Measurements from ENCODE around the gene GPAM. TPM values are rescaled to one million over a fixed set of nuclear protein-coding genes. Genes with fewer than 3 reads are reported as not detected.
A peak's percentile ranks its signal among the peaks of the same experiment; 100 is the strongest.

GPAM gene
- total RNA-seq, 2 experiments from 2014 or later: 3.8 to 5.5 TPM

- CTCF ChIA-PET: no interaction called here
- DNase-seq: no peak
- POLR2A ChIA-PET: no interaction called here
- H3K9me3 Mint-ChIP-seq: peaks cover 4% of the 10 kb centered on the region
- no peak overlapping the region for H3K4me3 Mint-ChIP-seq
- H3K4me1 Mint-ChIP-seq: peaks cover 30% of the 10 kb centered on the region
- peaks cover 11% of the 10 kb centered on the region for H3K36me3 Mint-ChIP-seq (ENCODE audit: low read depth)
- H3K27ac Mint-ChIP-seq: no peak overlapping the region
- peaks cover 16% of the 10 kb centered on the region for H3K27me3 Mint-ChIP-seq
Observed at GRCh38 chr10:112187527-112187926, 4.0 kb upstream of the GPAM start.

GRCh38 chr10:112185959-112186358 lies 2.4 kb upstream of the GPAM start:
- CTCF ChIA-PET: interaction anchor here (1.4 to 2.3 kb wide), 2 partner anchors 48 to 287 kb away, joined by 5 to 8 read pairs; no protein-coding TSS in a partner anchor
- Mint-ChIP-seq H3K9me3 (peaks cover 4% of the 10 kb centered on the region), H3K36me3 (ENCODE audit: low read depth) (peaks cover 11% of the 10 kb centered on the region), H3K27ac (no peak overlapping the region), H3K27me3 (peaks cover 16% of the 10 kb centered on the region), H3K4me1 (peaks cover 34% of the 10 kb centered on the region), H3K4me3 (no peak overlapping the region)
- no peak for DNase-seq
- POLR2A ChIA-PET: interaction anchor here (0.7 kb wide), 1 partner anchor 99 kb away, joined by 3 read pairs; no protein-coding TSS in a partner anchor

GRCh38 chr10:112184379-112184778 lies 814 bp upstream of the GPAM start:
- H3K27ac Mint-ChIP-seq: no peak overlapping the region
- peaks cover 34% of the 10 kb centered on the region for H3K4me1 Mint-ChIP-seq
- peaks cover 12% of the 10 kb centered on the region for H3K27me3 Mint-ChIP-seq
- POLR2A ChIA-PET: interaction anchor here (0.8 to 1.5 kb wide), 2 partner anchors 11 to 188 kb away, joined by 3 to 4 read pairs; no protein-coding TSS in a partner anchor
- H3K4me3 Mint-ChIP-seq: peak overlapping the region; percentile 8
- CTCF ChIA-PET: interaction anchor here (1.4 to 2.3 kb wide), 2 partner anchors 47 to 288 kb away, joined by 5 to 8 read pairs; no protein-coding TSS in a partner anchor
- no peak for DNase-seq
- peaks cover 4% of the 10 kb centered on the region for H3K9me3 Mint-ChIP-seq
- peaks cover 19% of the 10 kb centered on the region for H3K36me3 Mint-ChIP-seq (ENCODE audit: low read depth)

GRCh38 chr10:112184052-112184371 lies 447 bp upstream of the GPAM start:
- peak overlapping the region; percentile 93 for H3K4me3 Mint-ChIP-seq
- H3K36me3 Mint-ChIP-seq (ENCODE audit: low read depth): peaks cover 19% of the 10 kb centered on the region
- ChIA-PET CTCF (interaction anchor here (2.6 kb wide), 1 partner anchor 47 kb away, joined by 15 read pairs; no protein-coding TSS in a partner anchor), POLR2A (interaction anchor here (0.8 to 1.9 kb wide), 6 partner anchors 11 to 262 kb away, joined by 3 to 9 read pairs (median 4); partner anchors contain the start of gene ZDHHC6)
- peak overlapping the region; percentile 81 for H3K27ac Mint-ChIP-seq
- no peak for DNase-seq
- peaks cover 4% of the 10 kb centered on the region for H3K9me3 Mint-ChIP-seq
- peaks cover 10% of the 10 kb centered on the region for H3K27me3 Mint-ChIP-seq
- peaks cover 34% of the 10 kb centered on the region for H3K4me1 Mint-ChIP-seq

- POLR2A ChIA-PET: interaction anchor here (0.8 to 1.9 kb wide), 7 partner anchors 12 to 264 kb away, joined by 4 to 9 read pairs (median 5); partner anchors contain the start of genes VTI1A and ZDHHC6
- peak overlapping the region; percentile 93 for H3K4me3 Mint-ChIP-seq
- peaks cover 4% of the 10 kb centered on the region for H3K9me3 Mint-ChIP-seq
- H3K4me1 Mint-ChIP-seq: peaks cover 34% of the 10 kb centered on the region
- CTCF ChIA-PET: interaction anchor here (0.8 to 2.6 kb wide), 3 partner anchors 11 to 46 kb away, joined by 3 to 15 read pairs (median 3); no protein-coding TSS in a partner anchor
- peaks cover 4% of the 10 kb centered on the region for H3K27me3 Mint-ChIP-seq
- no peak for DNase-seq
- H3K36me3 Mint-ChIP-seq (ENCODE audit: low read depth): peaks cover 23% of the 10 kb centered on the region
- H3K27ac Mint-ChIP-seq: peak overlapping the region; percentile 81
Observed at GRCh38 chr10:112182784-112183328, 709 bp downstream of the GPAM start.

GRCh38 chr10:112177247-112177646 lies 6.3 kb downstream of the GPAM start:
- POLR2A ChIA-PET: no interaction called here

GRCh38 chr10:112176543-112176942 lies 7.0 kb downstream of the GPAM start:
- H3K4me1 Mint-ChIP-seq: no peaks in the 10 kb centered on the region
- H3K27me3 Mint-ChIP-seq: no peaks in the 10 kb centered on the region
- ChIA-PET POLR2A (no interaction called here), CTCF (no interaction called here)
- no peaks in the 10 kb centered on the region for H3K9me3 Mint-ChIP-seq
- H3K4me3 Mint-ChIP-seq: no peak overlapping the region
- H3K27ac Mint-ChIP-seq: no peak overlapping the region
- peaks cover 17% of the 10 kb centered on the region for H3K36me3 Mint-ChIP-seq (ENCODE audit: low read depth)
- no peak for DNase-seq

More at GRCh38 chr10:112177247-112177646, 6.3 kb downstream of the GPAM start:
- peaks cover 16% of the 10 kb centered on the region for H3K36me3 Mint-ChIP-seq (ENCODE audit: low read depth)
- no peak for DNase-seq
- CTCF ChIA-PET: no interaction called here
- H3K4me1 Mint-ChIP-seq: peaks cover 3% of the 10 kb centered on the region
- no peaks in the 10 kb centered on the region for H3K9me3 Mint-ChIP-seq
- no peaks in the 10 kb centered on the region for H3K27me3 Mint-ChIP-seq
- no peak overlapping the region for H3K27ac Mint-ChIP-seq
- no peak overlapping the region for H3K4me3 Mint-ChIP-seq

GRCh38 chr10:112175409-112175808 lies 8.2 kb downstream of the GPAM start:
- DNase-seq: no peak
- H3K27me3 Mint-ChIP-seq: no peaks in the 10 kb centered on the region
- no peak overlapping the region for H3K4me3 Mint-ChIP-seq
- H3K36me3 Mint-ChIP-seq (ENCODE audit: low read depth): peaks cover 18% of the 10 kb centered on the region
- POLR2A ChIA-PET: no interaction called here
- H3K4me1 Mint-ChIP-seq: no peaks in the 10 kb centered on the region
- CTCF ChIA-PET: no interaction called here
- H3K27ac Mint-ChIP-seq: no peak overlapping the region
- no peaks in the 10 kb centered on the region for H3K9me3 Mint-ChIP-seq

GRCh38 chr10:112173206-112173605 lies 10.4 kb downstream of the GPAM start:
- ChIA-PET POLR2A (no interaction called here), CTCF (interaction anchor here (0.6 to 3.2 kb wide), 2 partner anchors 36 to 266 kb away, joined by 5 to 11 read pairs; no protein-coding TSS in a partner anchor)
- Mint-ChIP-seq H3K27ac (no peak overlapping the region), H3K4me3 (no peak overlapping the region), H3K4me1 (no peaks in the 10 kb centered on the region), H3K36me3 (ENCODE audit: low read depth) (peaks cover 13% of the 10 kb centered on the region), H3K9me3 (no peaks in the 10 kb centered on the region), H3K27me3 (no peaks in the 10 kb centered on the region)
- DNase-seq: no peak

- CTCF ChIA-PET: interaction anchor here (1.6 kb wide), 1 partner anchor 31 kb away, joined by 3 read pairs; no protein-coding TSS in a partner anchor
- peaks cover 17% of the 10 kb centered on the region for H3K36me3 Mint-ChIP-seq (ENCODE audit: low read depth)
- no peak for DNase-seq
- no peaks in the 10 kb centered on the region for H3K27me3 Mint-ChIP-seq
- no peaks in the 10 kb centered on the region for H3K4me1 Mint-ChIP-seq
- H3K4me3 Mint-ChIP-seq: no peak overlapping the region
- POLR2A ChIA-PET: no interaction called here
- no peaks in the 10 kb centered on the region for H3K9me3 Mint-ChIP-seq
- H3K27ac Mint-ChIP-seq: no peak overlapping the region
Observed at GRCh38 chr10:112168733-112169132, 14.8 kb downstream of the GPAM start.

- CTCF ChIA-PET: no interaction called here
- DNase-seq: no peak
Observed at GRCh38 chr10:112166800-112167199, 16.8 kb downstream of the GPAM start.

GRCh38 chr10:112161757-112162518 lies 21.6 kb downstream of the GPAM start:
- CTCF ChIA-PET: interaction anchor here (1.5 to 3.8 kb wide), 2 partner anchors 10 to 23 kb away, joined by 8 to 23 read pairs; no protein-coding TSS in a partner anchor

More at GRCh38 chr10:112166800-112167199, 16.8 kb downstream of the GPAM start:
- Mint-ChIP-seq H3K9me3 (no peaks in the 10 kb centered on the region), H3K4me3 (no peak overlapping the region), H3K4me1 (no peaks in the 10 kb centered on the region), H3K36me3 (ENCODE audit: low read depth) (peaks cover 15% of the 10 kb centered on the region), H3K27ac (no peak overlapping the region), H3K27me3 (no peaks in the 10 kb centered on the region)
- POLR2A ChIA-PET: no interaction called here

GRCh38 chr10:112160834-112161233 lies 22.7 kb downstream of the GPAM start:
- no peak for DNase-seq
- Mint-ChIP-seq H3K27ac (no peak overlapping the region), H3K36me3 (ENCODE audit: low read depth) (peaks cover 31% of the 10 kb centered on the region), H3K4me1 (no peaks in the 10 kb centered on the region), H3K4me3 (no peak overlapping the region), H3K9me3 (no peaks in the 10 kb centered on the region), H3K27me3 (no peaks in the 10 kb centered on the region)
- POLR2A ChIA-PET: no interaction called here
- CTCF ChIA-PET: interaction anchor here (1.5 to 3.8 kb wide), 2 partner anchors 9 to 22 kb away, joined by 8 to 23 read pairs; no protein-coding TSS in a partner anchor

More at GRCh38 chr10:112161757-112162518, 21.6 kb downstream of the GPAM start:
- Mint-ChIP-seq H3K4me1 (no peaks in the 10 kb centered on the region), H3K27ac (no peak overlapping the region), H3K36me3 (ENCODE audit: low read depth) (peaks cover 25% of the 10 kb centered on the region), H3K27me3 (no peaks in the 10 kb centered on the region), H3K4me3 (no peak overlapping the region), H3K9me3 (no peaks in the 10 kb centered on the region)
- POLR2A ChIA-PET: interaction anchor here (1.1 kb wide), 1 partner anchor 21 kb away, joined by 5 read pairs; the partner anchor contains the start of gene GPAM
- DNase-seq: no peak
